GM19043 (cell line): ENCODE results near the gene ITGB2.
A peak's percentile ranks its signal among the peaks of the same experiment; 100 is the strongest.
"Not testable (repeated sequence)": the region's sequence is repeated elsewhere in the genome, so short reads cannot be mapped to it uniquely, and the experiment has no call there.

Source experiments
- ATAC-seq: cut with Tn5 transposase; IDR thresholded peaks from one replicate; pipeline ENCODE4 v1.9.1; 2021; ENCODE audit warnings: low read depth; ENCODE audit not compliant: unreplicated experiment

Gene ITGB2

DNA sequence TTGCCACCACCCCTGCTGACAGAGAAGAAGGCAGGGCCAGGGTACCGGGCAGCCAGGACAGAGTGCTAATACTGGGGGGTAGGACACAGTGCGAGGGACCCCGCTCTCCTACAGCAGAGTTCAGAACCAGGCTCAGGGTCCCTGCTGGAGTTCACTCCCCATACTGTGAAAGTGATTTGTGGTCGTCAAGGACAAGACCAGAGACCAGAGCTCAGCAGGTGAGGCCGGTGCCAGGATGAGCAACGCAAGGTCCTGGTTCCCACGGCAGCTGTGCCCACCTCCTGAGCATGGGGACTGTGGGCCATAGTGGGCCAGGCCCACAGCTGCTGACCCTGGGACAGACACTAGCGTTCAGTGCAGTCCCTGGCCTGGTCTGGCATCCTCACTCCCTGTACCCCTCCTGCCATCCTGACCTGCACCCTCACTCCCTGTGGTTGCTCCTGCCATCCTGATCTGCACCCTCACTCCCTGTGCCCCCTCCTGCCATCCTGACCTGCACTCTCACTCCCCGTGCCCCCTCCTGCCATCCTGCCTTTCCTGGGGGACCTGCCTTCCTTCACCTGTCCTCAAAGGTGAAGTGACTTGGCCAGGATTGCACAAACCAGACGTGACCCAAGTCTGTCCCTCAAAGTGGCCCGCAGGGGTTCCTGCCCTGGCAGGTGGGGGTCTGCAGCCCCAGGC is 33.4 kb downstream of the ITGB2 start:
- ATAC-seq = no peak

DNA sequence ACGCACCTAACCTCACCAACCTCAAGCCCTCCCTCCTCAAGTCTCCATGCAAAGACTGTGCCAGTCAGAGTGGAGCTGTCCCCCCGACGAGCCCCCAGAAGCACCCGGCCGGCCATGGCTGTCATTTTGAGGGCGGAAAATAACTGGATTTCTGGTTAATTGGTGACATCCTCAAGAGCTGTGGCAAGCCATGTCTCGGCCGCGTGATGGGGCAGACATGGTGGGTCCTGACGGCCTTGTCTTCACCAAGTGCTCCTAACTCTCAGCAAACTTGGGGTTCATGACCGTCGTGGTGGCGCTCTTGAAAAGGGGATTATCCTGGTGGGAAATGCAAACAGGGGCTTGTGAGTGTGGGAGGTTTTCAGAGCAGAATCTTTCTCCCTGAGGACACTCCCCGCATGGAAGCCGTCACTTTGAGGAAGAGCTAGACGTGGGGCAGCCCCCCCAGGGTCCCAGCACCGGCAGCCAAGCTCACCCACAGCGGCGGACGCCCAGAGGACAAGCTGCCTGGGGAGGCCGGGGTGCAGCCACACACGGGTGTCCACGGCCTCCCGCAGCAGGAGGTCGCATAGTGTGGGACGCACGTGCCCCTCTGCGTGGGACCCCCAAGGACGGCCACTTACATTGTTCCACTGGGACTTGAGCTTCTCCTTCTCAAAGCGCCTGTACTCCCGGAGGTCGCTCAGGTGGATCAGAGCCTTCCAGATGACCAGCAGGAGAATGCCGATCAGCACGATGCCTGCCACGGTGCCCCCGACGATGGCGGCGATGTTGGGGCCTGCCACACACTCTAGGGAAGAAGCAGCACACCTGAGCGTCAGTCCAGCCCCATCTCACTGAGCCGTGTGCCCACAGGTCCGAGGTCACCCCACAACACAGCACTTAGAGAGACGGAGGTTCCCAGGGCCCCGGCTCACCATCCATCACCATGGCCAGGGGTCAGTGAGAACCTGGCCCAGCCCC is 34.3 kb downstream of the ITGB2 start:
- no peak for ATAC-seq

DNA sequence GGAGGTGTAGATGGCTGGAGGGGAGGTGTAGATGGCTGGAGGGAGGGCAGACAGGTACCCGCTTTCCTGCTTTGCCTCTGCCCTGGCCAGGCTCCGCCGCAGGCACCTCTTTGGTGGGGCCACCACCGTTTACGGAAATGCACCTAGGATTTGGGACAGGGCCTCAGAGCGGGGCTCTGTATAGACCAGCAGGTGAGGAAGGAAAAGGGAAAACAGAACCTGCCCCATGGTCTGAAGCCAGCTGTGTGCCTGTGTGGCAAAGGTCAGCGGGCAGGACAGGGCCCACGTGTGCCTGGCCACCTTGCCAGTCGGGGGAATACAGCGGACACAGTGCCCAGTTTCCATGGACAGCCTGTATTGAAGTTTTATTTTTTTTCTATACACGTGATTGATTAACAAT is 35.1 kb downstream of the ITGB2 start:
- no peak for ATAC-seq

DNA sequence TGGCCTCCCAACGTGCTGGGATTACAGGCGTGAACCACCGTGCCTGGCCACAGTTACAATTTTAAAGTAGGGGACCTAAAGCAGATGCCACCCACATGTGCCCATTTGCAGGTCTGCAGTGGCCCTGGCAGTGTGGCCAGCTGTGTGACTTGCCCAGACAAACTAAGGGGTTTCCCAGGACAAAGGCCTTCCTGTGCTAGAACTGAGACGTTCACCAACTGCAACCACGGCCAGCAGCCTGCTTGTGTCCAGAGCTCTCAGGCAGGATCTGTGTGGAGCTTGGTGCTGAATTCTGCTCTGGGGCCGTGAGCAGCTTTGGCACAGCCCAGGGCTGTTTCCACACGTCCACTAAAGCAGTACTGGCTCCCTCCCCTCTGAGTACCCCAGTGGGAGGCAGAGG is 36.6 kb downstream of the ITGB2 start:
- no peak for ATAC-seq

DNA sequence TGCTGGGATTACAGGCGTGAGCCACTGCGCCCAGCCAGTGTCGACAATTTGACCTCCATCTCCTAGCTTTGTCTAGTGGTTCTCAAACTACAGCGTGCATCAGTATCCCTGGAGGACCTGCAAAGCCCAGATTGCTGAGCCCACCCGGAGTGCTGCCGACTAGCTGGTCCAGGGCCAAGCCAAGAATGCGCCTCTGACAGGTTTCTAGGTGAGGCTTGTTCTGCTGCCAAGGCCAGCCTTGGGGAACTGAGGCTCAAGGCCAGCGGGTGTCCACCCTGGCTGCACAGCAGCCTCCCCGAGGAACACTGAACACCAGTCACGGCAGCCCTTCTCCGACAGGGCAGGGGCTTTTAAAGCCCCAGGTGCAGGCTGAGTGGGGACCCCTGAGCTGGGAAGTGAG is 37.4 kb downstream of the ITGB2 start:
- no peak for ATAC-seq

DNA sequence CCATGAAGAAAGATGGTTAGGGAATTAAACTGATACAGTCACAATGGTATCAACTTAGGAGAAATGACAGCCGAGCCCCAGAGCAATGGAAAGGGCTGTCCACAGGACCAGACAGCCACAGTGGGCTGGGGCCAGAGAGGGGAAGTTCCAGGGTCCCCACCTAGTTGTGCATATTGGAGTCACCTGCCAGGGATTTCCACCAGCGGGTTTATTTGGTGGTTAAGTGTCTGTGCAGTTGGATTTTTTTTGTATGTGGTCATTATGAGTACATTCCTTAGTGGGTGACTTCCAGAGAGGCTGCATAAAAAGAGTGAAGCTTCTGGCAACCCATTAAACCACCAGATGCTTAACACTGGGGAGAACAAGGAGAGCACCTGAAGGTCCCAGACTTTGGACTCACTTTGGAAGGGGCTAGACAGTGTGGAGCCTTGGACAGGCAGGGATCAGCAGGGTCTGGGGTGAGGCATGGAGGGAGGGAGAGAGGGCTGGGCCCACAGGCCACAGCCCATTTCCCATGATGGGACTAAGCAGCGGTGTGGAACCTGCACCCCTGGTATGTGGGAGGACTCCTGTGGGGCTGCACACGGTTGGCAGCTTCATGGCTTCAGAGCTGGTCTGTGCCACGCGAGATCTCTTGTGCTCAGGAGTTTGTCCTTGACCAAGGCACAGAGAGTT is 39.4 kb downstream of the ITGB2 start:
- ATAC-seq = no peak

DNA sequence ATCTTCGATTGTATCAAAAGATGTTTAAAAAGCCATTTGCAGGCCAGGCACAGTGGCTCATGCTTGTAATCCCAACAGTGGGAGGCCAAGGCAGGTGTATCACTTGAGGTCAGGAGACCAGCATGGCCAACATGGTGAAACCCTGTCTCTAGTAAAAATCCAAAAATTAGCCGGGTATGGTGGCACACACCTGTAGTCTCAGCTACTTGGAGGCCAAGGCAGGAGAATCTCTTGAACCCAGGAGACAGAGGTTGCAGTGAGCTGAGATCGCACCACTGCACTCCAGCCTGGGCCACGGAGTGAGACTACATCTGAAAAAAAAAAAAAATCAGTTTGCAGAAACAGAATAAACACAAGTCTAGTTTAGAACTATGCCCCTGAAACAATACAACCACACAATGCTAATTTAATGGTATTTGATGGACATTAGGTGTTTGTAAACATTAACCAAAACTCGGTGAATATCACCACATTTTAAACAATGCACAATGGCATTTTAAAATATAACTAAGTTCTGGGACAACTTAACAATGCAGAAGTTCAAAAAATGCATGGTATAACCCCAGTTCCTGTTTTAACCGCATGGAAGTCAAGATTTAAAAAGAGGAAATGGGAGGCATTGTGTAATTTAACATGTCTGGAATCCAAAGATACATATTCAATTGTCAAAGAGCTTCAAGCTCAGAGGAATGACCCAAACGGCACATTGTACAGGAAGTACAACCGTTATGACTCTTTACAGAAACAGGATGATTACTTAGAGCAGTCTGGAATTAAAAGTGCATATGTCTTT is 40.1 kb downstream of the ITGB2 start:
- ATAC-seq = no peak

DNA sequence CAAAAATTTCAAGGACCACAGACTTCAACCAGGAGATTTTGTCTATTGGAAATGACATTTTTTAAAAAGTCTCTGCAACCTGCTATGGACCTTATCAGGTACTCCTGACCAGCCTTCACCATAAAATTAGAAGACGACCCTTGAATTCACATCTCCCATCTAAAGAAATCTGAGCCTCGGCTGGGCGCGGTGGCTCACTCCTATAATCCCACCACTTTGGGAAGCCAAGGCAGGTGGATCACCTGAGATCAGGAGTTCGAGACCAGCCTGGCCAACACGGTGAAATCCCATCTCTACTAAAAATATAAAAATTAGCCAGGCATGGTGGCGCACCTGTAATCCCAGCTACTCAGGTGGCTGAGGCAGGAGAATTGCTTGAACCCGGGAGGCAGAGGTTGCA is 41.5 kb downstream of the ITGB2 start:
- ATAC-seq = not testable (repeated sequence)

DNA sequence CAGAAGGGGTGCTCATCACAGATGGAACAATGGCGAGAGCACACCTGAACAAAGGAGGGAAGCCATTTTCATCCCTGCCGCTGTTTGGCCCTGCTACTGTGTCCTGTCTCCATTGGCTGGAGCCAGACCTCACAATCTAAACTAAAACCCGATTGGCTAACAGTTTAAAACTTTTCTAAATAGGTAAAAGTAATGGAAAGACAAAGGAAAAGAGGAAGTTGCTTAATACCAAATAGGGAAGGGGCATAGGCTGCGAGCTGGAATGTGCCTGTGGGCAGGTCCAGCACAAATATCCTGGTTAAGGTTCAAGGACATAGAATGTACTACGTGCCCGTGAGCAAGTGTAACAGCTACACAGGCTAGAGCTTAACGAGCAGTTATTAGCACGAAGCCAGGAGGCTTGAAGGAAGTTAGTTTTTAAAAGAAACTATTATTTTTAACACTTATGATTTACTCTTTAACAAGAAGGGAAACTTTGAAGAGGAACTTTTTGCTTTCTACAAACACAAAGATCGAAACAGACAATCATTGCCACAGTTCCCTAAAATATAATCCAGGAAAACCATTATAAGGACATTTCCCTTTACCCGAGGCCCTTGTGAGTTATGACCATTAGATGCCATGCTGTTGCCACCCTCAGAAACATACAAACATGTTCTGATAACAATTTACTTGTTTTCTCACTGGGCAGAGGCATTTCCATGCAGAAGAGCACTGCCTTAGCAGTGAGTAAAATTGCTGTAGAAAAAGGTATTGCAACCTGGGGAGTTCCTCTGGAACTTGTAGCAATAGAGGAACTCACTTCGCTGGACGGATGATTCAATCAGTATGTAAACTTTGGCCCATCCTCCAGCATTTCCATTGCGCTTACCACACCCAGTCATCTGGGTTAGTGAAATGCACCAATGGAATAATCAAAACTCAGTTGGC is 42.4 kb downstream of the ITGB2 start:
- no peak for ATAC-seq

DNA sequence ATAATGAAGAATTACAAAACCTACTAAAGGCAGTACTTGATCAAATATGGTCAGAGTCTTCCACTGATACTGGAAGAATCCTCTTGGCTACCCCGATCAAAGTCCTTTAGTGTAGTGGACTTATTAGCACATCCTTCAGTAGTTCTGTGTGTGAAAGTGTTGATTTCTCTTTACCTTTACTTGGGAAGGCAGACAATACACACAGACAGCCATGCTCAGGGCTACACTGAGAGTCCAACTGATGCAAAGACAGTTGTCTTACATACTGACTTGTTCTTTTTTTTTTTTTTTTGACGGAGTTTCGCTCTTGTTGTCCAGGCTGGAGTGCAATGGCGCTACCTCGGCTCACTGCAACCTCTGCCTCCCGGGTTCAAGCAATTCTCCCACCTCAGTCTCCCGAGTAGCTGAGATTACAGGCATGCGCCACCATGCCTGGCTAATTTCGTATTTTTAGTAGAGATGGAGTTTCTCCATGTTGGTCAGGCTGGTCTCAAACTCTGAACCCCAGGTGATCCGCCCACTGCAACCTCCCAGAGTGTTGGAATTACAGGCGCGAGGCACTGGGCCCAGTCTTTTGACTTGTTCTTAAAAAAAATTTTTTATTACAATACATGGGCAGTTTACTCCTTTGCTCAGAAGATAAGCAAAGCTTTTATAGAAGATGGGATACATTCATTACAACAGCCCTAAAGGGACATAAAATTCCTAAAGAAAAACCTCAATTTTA is 43.7 kb downstream of the ITGB2 start:
- ATAC-seq = no peak

DNA sequence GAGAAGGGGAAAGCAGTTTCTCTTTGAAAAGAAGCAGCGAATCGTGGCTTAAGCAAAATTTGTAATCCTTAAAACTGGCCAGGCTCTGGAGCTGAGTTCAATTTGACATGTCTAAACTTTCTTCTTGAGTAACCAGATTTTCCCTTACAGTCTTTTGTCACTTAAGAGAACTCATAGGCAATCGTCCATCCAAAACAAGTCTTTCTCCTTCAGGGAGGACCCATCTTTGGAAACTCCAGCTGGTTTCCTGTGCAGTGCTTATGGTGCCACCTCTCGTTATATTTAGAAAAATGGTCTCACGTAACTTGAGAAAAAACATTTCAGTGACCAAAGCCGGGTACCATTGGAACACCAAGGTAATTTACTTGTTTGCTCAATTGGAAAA is 45.4 kb downstream of the ITGB2 start:
- ATAC-seq = no peak

DNA sequence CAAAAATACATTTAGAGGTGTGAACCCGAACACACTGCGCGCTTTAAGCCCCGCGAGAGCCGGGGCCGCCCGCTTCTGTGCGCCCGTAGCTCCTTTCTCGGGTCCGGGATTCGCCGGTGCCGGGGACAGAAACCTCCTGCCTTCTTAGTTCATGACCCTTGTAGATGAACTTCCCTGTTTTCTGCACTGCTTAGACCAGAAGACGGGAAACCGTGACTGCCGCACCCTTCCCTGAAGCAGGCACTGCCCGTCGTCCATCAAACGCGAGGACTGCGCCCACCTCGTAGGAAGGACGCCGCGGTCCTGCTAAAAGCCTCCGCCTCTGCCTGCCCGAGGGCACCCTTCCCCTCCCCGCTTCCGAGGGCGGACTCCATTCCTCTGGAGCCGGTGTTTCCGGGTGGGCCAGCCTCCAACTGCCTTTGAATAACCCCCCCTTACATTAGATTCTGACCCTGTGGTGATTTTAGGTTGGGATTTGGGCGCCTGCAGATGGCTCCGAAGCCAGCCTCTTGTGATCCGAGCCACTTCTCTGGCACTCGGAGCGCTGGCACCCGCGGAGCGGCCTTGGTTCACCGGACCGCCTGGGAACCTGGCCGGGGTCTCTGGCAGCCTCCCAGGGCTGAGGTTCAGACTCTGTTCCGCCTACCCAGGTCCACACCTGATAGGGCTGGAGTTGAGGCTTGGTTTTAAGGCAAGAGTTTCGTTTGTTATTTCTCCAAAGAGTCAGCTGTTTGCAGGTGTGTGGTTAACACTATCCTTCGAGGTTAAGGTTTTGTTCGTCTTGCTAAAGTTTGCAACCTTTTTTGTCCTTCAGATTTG is 46.0 kb downstream of the ITGB2 start:
- no peak for ATAC-seq

DNA sequence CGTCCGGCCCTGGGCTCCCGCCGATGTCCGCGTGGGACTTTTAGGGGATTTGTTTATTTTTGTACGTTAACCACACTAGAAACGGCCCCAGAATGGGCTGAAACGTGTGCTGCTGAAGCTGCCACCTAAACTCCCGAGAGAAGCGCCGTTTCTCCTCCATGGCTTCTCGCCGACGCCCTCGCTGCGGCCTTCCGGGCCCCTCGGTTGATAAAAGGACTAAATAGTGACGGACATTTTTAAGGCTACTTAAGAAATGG is 46.5 kb downstream of the ITGB2 start:
- ATAC-seq = no peak

DNA sequence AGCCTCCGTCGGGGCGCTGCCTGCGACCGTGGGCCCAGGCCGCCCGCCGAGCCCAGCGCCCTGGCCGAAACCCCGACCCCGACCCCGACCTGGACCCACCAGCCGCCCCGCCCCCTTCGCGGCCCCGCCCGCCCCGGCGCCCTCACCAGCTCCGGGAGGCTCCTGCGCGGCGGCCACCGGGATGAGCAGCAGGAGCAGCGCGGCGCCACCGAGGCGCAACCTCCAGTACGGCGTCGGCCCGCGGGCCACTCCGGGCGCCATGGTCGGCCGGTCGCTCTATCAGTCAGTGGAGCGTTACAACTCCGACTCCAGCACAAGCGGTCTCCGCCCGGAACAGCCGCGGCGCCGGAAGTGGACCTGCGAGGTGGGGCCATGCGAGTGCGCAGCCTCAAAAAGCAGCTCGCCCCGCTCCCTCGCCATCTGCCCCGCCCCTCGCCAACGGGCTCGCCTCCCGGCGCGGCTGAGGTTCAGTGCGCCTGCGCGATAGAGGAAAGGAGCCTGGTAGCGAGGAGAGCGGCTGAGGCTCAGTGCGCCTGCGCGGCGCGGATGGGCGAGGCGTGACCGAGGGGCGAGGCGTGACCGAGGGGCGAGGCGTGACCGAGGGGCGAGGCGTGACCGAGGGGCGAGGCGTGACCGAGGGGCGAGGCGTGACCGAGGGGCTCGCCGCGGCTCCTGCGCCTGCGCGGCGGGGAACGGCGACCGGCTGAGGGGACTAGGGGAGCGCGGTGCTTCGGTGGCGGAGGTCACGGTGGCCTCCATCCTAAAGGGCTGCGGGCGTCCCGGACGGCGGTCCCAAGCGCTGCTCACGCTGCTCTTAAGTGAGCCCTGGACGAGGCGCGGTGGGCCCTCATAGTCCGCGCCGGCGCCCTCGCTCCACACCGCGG is 47.1 kb downstream of the ITGB2 start, which contains the start of gene PTTG1IP:
Gene PTTG1IP, minus strand, starts transcription at position 335 of the 884 bp plus-strand sequence. Its CDS starts 74 bp downstream, at position 261.
- ATAC-seq = peak; percentile 65

DNA sequence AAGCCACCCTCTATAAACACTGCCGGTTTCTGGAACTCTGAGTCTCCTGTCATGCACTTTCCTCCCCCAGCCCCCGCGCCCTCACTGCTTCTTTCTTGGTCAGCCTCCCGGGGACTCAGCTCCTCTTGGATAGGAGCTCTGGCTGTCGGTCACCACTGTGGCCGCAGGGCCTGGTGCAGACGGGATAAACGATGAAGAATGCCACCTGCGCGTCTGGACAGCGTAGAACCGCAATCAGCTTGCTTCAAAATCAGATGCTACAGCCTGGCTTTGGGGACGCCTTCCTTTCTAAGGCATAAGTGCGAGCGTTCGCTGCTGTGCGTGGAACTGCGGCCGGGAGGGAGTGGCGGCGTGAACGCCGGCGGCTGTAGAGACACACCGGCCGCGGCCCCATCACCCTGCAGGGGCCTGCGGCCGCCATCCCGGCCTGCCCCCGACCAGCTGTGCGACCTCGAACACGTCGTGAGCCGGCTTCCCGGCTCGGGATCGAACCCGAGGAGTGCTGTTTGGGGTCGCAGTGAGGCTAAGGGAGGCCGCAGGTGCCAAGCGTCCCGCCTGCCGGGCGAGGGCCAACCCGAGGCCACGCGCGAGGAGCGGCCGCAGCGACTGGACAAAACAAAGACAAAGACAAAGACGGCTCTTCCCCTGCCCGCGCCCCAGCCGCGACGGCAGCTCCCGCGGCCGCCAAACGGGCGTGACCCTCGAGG is 47.9 kb downstream of the ITGB2 start:
- no peak for ATAC-seq

DNA sequence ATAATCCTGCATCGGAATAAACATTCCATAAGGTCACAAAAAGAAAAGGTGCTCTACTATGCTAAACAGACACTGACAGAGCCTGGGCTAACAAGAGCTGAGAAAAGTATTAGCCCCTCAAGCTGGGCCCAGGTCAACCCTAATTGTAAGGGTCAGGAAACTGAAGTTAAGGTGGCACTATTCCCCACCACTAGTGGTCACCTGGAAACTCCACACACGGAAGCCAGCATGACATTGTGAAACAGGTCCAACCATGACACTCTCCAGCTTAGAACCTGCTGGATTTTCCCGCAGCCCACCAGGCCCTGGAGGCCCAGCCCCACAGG is 48.4 kb downstream of the ITGB2 start:
- no peak for ATAC-seq
